Loucy (cell line): ENCODE measurements around the gene EEF1A2.

ENCODE experiments used
- EZH2phosphoT487 ChIP-seq: fragments of 200-600 bp; IDR thresholded peaks from 2 replicates; pipeline ENCODE4 v1.6.1; 2018; ENCODE audit warnings: antibody characterized with exemption, mild to moderate bottlenecking, moderate library complexity, borderline replicate concordance
- TF ChIP-seq, protein P1 (sequence below): fragments of 200-600 bp; sonication (generic); conservative IDR thresholded peaks from 2 replicates; pipeline ENCODE4 v1.5.1; 2014; ENCODE audit warnings: mild to moderate bottlenecking, antibody characterized with exemption, low read length

DNA sequence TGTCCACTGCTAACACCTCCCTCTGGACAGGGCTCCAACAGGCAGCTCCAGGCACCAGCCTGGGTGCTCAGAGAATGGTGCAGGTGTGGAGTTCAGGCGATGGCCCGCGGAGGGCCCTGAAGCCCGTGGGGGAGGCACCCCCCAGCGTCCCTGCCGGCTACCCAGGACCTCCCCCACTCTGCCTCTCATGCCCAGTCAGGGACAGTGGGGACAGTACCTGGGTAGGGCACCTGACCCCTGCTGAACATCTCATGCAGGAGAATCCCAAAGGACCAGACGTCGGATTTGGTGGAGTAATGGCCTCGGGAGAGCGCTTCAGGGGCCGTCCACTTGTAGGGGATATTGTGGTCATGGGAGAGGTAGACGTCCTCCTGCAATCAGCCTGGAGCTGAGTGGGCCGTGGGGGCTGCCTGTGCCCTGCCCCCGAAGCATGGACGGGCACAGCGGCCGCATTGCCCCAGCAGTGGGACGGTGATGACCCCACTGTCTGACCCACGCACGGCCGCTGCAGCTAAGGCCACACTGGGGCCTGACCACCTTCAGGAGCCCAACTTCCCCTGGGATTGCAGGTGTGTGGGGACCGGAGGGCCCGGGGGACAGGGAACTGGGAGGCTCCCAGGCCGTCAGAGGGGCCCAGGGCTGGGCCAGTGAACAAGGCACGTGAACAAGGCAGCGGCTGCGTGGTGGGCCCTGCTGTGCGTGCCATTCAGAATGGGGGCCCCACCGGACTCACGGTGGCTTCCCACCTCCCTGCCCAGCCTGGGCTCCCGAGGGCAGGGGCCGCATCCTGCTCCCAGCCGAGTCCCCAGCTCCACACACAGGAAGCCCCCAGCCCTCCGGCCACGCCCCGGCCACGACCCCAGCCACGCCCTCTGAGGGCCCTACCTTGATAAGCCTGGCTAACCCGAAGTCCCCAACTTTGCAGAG, 31.2 kb upstream of the EEF1A2 start:
- TF ChIP-seq, protein P1, sequence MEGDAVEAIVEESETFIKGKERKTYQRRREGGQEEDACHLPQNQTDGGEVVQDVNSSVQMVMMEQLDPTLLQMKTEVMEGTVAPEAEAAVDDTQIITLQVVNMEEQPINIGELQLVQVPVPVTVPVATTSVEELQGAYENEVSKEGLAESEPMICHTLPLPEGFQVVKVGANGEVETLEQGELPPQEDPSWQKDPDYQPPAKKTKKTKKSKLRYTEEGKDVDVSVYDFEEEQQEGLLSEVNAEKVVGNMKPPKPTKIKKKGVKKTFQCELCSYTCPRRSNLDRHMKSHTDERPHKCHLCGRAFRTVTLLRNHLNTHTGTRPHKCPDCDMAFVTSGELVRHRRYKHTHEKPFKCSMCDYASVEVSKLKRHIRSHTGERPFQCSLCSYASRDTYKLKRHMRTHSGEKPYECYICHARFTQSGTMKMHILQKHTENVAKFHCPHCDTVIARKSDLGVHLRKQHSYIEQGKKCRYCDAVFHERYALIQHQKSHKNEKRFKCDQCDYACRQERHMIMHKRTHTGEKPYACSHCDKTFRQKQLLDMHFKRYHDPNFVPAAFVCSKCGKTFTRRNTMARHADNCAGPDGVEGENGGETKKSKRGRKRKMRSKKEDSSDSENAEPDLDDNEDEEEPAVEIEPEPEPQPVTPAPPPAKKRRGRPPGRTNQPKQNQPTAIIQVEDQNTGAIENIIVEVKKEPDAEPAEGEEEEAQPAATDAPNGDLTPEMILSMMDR = no peak
- no peak for TF ChIP-seq EZH2phosphoT487
